Right renal pelvis (tissue), 4 donors: ENCODE data around the gene CLCNKA. TPM values are rescaled to one million over a fixed set of nuclear protein-coding genes. Genes with fewer than 3 reads are reported as not detected.
"Not testable (repeated sequence)": the region's sequence is repeated elsewhere in the genome, so short reads cannot be mapped to it uniquely, and the experiment has no call there.

Experiments used
- DNase-seq, 4 donors: peaks; one replicate each; pipeline ENCODE4 v3.0.0-alpha.2; 2013; ENCODE audit warnings: low read depth in 4 of 4, low spot score in 3 of 4, missing footprints in 1 of 4
- polyA plus RNA-seq, 4 donors: library from polyadenylated mRNA; unstranded; fragments of 120-200 nt; gene quantifications; one replicate each; pipeline ENCODE4 v1.2.1, GENCODE V29; 2013; ENCODE audit not compliant: insufficient read length in 4 of 4

The CLCNKA gene
- polyA plus RNA-seq, 4 donors = 15.6 to 26.9 (median 18.3) TPM

GRCh38 chr1:16057314-16057915 is 35.6 kb downstream of the CLCNKA start:
- not testable (repeated sequence) for DNase-seq

- DNase-seq = not testable (repeated sequence)
These were observed 36.7 kb downstream of the CLCNKA start for GRCh38 chr1:16058394-16059120.

DNA sequence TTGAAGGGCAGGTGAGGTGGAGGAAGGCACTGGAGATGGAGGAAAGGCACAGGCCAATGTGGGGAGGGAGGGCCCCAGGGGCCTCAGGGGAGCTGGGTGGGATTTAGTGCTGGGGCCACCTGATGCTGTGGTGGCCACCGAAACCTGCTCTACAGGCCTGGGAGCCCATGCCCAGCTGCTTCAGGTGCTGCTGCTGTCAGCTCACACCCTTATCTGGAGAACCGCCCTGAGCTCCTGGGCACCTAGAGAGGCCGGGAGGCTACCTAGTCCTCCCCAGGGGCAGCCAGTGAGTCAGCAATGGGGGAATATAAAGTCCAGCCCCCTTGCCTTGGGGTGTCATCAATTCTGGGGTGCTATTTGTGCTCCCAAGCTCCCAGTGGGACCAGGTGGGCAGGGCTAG is 39.4 kb downstream of the CLCNKA start:
- DNase-seq = no peak

DNA sequence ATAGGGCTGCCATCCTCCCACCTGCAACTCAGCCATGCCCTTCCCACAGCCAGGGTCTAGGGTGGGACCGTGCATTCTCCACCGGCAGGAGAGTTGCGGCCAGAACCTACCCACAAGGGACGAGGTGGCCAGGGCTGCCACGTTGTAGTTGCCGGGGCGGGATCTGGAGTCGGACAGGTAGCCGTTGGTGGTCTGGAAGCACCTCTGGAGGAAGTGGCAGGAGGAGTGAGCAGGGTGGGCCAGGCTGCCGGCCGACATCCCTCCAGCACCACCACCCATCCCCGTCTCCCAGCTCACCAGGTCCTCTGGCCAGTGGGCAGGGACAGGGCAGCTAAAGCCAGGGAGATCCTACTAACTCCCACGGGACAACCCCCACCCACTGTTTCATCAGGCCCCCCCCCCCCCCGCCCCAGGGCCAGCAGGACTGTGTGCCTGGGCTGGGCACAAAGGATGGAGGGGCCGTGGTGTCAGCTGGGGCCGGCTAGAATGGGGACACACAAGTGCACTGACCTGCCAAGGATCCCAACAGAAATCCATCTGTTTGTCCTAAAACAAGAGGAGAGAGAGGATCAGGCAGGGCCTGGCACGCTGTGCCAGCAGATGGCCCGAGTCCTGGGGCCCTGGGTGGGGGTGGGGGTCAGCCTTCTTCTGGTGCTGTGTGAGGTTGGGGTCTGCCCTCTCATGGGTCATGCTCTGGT is 40.3 kb downstream of the CLCNKA start:
- DNase-seq = not testable (repeated sequence)

DNA sequence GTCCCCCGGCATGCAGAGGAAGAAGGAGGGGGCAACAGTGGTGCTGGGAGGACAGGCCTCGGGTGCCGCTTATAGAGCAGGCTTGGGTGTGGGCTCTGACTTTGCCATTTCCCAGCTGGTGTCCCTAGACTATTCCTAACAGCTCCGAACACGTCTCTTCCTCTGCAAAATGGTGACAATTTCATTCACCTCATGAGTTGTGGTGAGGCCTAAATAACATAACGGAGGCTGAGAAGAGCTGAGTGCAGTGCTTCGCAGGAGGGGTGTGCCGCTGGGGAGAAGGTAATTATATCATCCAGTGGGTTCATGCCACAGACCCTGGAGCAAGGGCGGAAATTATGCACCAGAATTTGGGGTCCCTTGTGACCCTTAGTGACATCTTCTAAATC is 40.8 kb downstream of the CLCNKA start:
- not testable (repeated sequence) for DNase-seq

- no peak for DNase-seq
These were observed 41.5 kb downstream of the CLCNKA start for GRCh38 chr1:16063226-16063829.

- no peak for DNase-seq
These were observed 42.1 kb downstream of the CLCNKA start for GRCh38 chr1:16063921-16064320.

DNA sequence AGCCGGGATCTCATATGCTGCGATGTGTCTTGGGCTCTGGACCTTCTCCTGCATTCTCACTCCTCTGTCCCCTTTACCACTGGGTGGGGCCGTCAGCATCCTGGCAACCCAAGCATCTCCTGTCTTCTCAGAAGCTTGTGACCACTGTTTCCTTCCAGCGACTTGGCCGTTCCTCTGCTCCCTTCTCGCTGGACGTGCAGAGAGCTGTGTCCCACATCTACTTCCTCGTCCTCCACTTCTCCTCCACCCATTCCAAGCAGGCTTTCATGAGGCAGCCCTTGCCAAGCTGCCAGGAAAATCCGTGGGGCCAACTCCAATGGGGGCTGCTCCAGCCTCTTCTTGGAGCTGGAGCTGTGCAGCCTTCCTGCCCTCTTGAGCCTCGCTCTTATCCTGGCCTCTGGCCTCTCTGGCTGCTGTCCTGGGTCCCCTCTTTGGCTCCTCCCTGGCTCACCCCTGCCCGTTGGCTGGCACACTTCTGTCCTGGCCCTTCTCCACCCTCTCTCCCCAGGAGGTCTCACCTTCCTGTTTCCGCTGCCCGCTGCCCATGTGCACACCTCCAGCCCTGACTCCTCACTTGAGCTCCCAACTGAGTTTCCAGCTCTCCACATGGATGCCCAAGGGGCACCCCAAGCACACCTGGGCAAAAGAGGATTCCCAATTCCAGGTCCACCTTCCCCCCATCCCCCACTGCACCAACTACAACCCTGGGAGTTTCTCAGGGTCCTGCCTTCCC is 42.9 kb downstream of the CLCNKA start:
- no peak for DNase-seq

GRCh38 chr1:16065269-16065576 is 43.4 kb downstream of the CLCNKA start:
- DNase-seq = no peak

DNA sequence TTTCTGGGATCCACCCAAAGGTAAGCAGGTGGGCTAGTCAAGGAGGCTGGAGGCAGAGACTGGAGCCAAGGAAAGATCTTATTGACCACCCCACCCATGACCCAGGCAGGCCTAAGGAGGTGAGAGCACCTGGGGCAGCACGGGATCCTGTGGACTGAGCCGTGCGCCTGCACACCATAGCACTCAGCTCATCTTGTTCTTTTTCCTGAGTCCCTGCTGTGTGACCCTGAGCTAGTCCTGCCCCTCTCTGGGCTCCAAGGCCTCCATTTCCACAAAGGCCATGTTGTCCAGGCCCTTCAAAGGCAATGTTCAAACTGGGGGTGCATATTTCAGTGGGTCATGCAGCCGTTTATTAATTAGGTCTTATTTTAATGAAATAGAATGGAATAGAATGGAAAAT is 44.4 kb downstream of the CLCNKA start:
- no peak for DNase-seq

DNA sequence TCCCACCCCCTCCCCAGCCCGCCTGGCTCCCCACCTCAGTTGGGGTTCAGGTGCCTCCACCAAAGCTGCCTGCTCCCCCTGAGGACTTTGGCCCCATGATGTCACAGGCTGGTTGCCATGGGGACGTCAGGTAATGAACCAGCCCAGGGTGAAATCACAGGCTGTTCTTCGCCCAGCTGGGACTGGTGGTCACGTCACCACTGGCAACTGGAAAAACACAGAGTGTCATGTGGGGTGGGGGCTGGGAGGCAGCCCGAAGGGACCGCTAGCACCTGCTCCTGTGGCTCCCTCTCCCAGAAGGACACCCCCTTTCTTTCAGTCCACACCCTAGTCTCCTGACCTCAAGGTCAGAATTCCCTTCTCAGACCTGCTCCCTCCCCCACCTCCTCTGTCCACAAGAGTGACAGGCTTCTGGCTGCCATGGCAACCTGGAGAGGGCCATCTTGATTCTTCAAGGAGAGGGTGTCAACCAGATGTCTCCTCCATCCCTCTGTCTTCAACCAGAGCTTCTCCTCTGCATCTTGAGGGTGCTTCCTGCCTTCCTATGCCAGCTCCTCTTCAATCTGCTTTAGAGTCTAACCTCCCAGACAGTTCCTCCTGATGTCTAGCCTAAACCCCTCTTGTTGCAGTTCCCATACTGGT is 45.4 kb downstream of the CLCNKA start:
- no peak for DNase-seq

- DNase-seq = no peak
These were observed 46.1 kb downstream of the CLCNKA start for GRCh38 chr1:16067933-16068332.

DNA sequence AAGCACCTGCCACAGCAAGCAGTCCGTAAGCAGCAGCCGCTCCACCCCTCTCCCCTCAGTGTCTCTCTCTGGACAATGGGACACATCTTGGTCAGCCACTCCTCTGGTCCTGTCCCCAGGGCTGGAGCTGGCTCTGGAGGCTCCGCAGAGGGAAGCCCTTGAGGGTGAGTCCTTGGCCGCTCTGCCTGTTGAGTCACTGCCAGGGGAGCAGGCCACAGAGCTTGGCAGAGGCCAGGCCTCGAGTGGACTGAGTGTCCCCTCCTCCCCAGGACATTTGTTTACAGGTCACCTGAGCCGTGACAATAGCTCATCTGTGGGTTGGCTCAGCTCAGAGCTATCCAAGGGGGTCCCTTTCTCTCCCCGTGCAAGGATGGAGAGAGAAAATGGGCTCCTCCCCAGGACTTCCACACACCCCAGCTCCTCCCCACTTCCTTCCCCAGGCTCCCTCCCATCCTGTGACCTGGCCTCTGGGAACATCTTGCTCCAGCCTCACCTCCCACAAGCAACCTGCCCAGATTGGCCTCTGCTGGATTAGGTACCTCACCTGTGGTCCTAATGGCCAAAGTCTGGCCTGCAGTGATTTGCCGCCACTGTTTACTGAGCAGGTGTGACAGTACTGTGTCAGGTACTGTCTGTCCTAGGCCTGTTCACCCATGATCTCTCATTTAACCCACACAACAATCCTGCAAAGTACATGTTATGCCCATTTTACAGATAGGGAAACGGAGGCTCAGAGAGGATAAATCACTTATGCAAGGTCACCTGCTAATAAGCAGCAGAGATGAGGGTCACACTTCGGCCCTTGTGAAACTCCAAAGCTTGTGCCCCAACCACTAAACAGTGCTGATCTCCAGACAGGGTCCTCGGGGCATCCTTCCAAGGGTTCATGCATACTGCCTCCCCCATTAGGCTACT is 46.8 kb downstream of the CLCNKA start:
- DNase-seq = no peak

- no peak for DNase-seq
These were observed 49.0 kb downstream of the CLCNKA start for GRCh38 chr1:16070640-16071355.

DNA sequence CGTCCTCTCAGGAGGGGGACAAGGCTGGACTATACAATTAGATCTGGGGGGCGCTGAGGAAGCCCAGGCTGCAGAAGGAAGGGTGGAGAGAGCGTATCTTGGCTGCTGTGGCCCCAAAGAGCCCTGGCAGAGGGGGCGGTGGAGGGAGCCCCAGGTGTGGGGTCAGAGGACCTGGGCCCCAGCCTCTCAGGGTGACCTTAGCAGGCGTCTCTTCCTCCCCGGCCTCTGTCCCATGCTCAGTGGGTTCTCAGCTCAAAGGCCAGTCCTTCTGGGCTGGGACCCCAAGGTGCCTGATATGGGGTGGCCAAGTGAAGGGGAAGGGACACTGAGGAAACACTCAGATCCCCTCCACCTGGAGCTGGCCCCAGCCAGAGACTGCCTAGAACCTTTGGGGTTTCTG is 49.8 kb downstream of the CLCNKA start:
- no peak for DNase-seq

- no peak for DNase-seq
These were observed 50.3 kb downstream of the CLCNKA start for GRCh38 chr1:16072095-16072494.

- no peak for DNase-seq
These were observed 51.0 kb downstream of the CLCNKA start for GRCh38 chr1:16072616-16073484.
